Measurements from ENCODE around the gene SLC66A1. TPM values are rescaled to one million over a fixed set of nuclear protein-coding genes. Genes with fewer than 3 reads are reported as not detected.
A peak's percentile ranks its signal among the peaks of the same experiment; 100 is the strongest.

SLC66A1 gene
- total RNA-seq, 4 donors from 2014 or later = 6.8 to 14.3 (median 10.3) TPM

- H3K9me3 ChIP-seq = no peaks in the 10 kb centered on the region
- peaks cover 41 to 92% (median 43%) of the 10 kb centered on the region in 3 donors for H3K4me1 ChIP-seq
- no peak for TF ChIP-seq CTCF (IDR thresholded peaks at IDR 0.05)
- TF ChIP-seq POLR2A (IDR thresholded peaks at IDR 0.05) = no peak
- no peak for DNase-seq
- H3K36me3 ChIP-seq = peaks cover 20 to 45% (median 24%) of the 10 kb centered on the region in 3 donors
- H3K27ac ChIP-seq = peak overlapping the region; percentile 48 to 84 (median 72)
- no peak overlapping the region for H3K4me3 ChIP-seq
- 85 to 91% methylated on average over 4 to 5 of the region's 11 CpGs for WGBS, 2 donors
- H3K27me3 ChIP-seq = no peaks in the 10 kb centered on the region
- intact Hi-C loops (cut with DNase I) = no loop called here
Observed at GRCh38 chr1:19359357-19359756, 47.2 kb downstream of the SLC66A1 start.

GRCh38 chr1:19360016-19360415 is 47.9 kb downstream of the SLC66A1 start:
- Histone ChIP-seq H3K27ac (peak overlapping the region; percentile 48 to 84 (median 72)), H3K9me3 (no peaks in the 10 kb centered on the region), H3K36me3 (peaks cover 18 to 38% (median 20%) of the 10 kb centered on the region in 3 donors), H3K27me3 (no peaks in the 10 kb centered on the region), H3K4me3 (no peak overlapping the region), H3K4me1 (peaks cover 41 to 92% (median 43%) of the 10 kb centered on the region in 3 donors)
- intact Hi-C loops (cut with DNase I) = no loop called here
- TF ChIP-seq POLR2A (IDR thresholded peaks at IDR 0.05) = no peak
- TF ChIP-seq CTCF (IDR thresholded peaks at IDR 0.05) = no peak
- WGBS, 2 donors = 11 to 22% methylated on average over 4 to 6 of the region's 6 CpGs
- DNase-seq = no peak

- whole genome bisulfite sequencing, 2 donors = 32 to 48% methylated on average over 10 to 11 of the region's 11 CpGs
- Histone ChIP-seq H3K4me3 (no peak overlapping the region), H3K27ac (peak overlapping the region; percentile 48 to 84 (median 68)), H3K27me3 (no peaks in the 10 kb centered on the region), H3K9me3 (no peaks in the 10 kb centered on the region), H3K4me1 (peaks cover 41 to 92% (median 46%) of the 10 kb centered on the region in 3 donors), H3K36me3 (peaks cover 15 to 34% (median 20%) of the 10 kb centered on the region in 3 donors)
- no peak for TF ChIP-seq CTCF (IDR thresholded peaks at IDR 0.05)
- TF ChIP-seq POLR2A (IDR thresholded peaks at IDR 0.05) = no peak
- intact Hi-C loops (cut with DNase I) = no loop called here
- no peak for DNase-seq
Observed at GRCh38 chr1:19360432-19360831, 48.3 kb downstream of the SLC66A1 start.

GRCh38 chr1:19360843-19361610 is 48.9 kb downstream of the SLC66A1 start:
- TF ChIP-seq CTCF (IDR thresholded peaks at IDR 0.05) (peak in 1 of 6 experiments; percentile 13), POLR2A (IDR thresholded peaks at IDR 0.05) (no peak)
- Histone ChIP-seq H3K27me3 (no peaks in the 10 kb centered on the region), H3K4me1 (peaks cover 41 to 92% (median 52%) of the 10 kb centered on the region in 3 donors), H3K4me3 (no peak overlapping the region), H3K36me3 (peaks cover 9 to 28% (median 15%) of the 10 kb centered on the region in 3 donors), H3K27ac (peak overlapping the region; percentile 65 to 84 (median 74)), H3K9me3 (no peaks in the 10 kb centered on the region)
- 38 to 47% methylated on average over 17 to 18 of the region's 18 CpGs for WGBS, 2 donors
- intact Hi-C loops (cut with DNase I) = no loop called here
- no peak for DNase-seq

GRCh38 chr1:19361611-19362147 is 49.6 kb downstream of the SLC66A1 start:
- intact Hi-C loops (cut with DNase I) = no loop called here
- Histone ChIP-seq H3K9me3 (no peaks in the 10 kb centered on the region), H3K27ac (peak overlapping the region; percentile 65 to 84 (median 74)), H3K4me1 (peaks cover 41 to 93% (median 56%) of the 10 kb centered on the region in 3 donors), H3K4me3 (no peak overlapping the region), H3K27me3 (no peaks in the 10 kb centered on the region), H3K36me3 (peaks cover 3 to 22% (median 8%) of the 10 kb centered on the region in 3 donors)
- no peak for DNase-seq
- TF ChIP-seq POLR2A (IDR thresholded peaks at IDR 0.05) (no peak), CTCF (IDR thresholded peaks at IDR 0.05) (no peak)
- 19 to 35% methylated on average over 7 to 8 of the region's 8 CpGs for WGBS, 2 donors
